ENCODE results near the gene TPTE. TPM values are rescaled to one million over a fixed set of nuclear protein-coding genes. Genes with fewer than 3 reads are reported as not detected.
"Not testable (repeated sequence)": the region's sequence is repeated elsewhere in the genome, so short reads cannot be mapped to it uniquely, and the experiment has no call there.

TPTE gene
- total RNA-seq, 1 donor from 2014 or later: not detected

DNA sequence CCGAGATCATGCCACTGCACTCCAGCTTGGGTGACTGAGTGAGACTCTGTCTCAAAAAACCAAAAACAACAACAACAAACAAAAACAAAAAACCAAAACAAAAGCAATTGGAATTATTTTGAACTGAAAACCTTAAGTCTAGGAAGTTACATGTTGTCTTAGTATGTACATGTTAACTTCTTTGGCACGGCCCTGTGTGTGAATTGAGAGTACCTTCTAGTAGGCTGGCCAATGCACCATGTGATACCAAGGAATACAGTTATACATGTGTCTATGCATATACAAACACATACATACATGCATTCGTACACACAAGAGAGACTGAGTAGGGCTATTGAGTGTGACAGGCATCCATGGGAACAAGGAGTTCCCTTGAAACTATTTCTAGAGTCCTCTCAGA is 18.6 kb downstream of the TPTE start:
- no peaks in the 10 kb centered on the region for H3K27me3 ChIP-seq (ENCODE audit: low read depth)
- no peak for DNase-seq
- no peaks in the 10 kb centered on the region for H3K36me3 ChIP-seq
- TF ChIP-seq, protein P1, sequence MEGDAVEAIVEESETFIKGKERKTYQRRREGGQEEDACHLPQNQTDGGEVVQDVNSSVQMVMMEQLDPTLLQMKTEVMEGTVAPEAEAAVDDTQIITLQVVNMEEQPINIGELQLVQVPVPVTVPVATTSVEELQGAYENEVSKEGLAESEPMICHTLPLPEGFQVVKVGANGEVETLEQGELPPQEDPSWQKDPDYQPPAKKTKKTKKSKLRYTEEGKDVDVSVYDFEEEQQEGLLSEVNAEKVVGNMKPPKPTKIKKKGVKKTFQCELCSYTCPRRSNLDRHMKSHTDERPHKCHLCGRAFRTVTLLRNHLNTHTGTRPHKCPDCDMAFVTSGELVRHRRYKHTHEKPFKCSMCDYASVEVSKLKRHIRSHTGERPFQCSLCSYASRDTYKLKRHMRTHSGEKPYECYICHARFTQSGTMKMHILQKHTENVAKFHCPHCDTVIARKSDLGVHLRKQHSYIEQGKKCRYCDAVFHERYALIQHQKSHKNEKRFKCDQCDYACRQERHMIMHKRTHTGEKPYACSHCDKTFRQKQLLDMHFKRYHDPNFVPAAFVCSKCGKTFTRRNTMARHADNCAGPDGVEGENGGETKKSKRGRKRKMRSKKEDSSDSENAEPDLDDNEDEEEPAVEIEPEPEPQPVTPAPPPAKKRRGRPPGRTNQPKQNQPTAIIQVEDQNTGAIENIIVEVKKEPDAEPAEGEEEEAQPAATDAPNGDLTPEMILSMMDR (IDR thresholded peaks at IDR 0.05; ENCODE audit: borderline replicate concordance): no peak
- H3K27ac ChIP-seq (replicated peaks): no peak overlapping the region
- intact Hi-C loops (cut with micrococcal nuclease): no loop called here
- H3K4me1 ChIP-seq: no peaks in the 10 kb centered on the region
- H3K9me3 ChIP-seq (replicated peaks): peaks cover 61% of the 10 kb centered on the region
- H3K4me3 ChIP-seq: no peak overlapping the region

DNA sequence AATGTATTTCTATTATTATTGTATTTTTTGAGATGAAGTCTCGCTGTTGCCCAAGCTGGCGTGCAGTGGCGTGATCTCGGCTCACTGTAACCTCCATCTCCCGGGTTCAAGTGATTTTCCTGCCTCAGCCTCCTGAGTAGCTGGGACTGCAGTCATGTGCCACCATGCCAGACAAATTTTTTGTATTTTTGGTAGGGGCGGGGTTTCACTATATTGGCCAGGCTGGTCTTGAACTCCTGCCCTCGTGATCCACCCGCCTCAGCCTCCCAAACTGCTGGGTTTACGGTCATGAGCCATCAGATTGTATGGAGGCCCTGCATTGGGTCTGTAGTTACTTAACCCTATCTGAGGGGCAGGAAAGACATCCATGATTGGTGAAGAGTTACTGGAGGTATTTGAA is 23.0 kb downstream of the TPTE start:
- H3K27me3 ChIP-seq (ENCODE audit: low read depth); H3K27ac ChIP-seq (replicated peaks); H3K4me1 ChIP-seq; H3K4me3 ChIP-seq; DNase-seq; intact Hi-C loops (cut with micrococcal nuclease); H3K36me3 ChIP-seq: not testable (repeated sequence)
- H3K9me3 ChIP-seq (replicated peaks): peaks cover 64% of the 10 kb centered on the region

DNA sequence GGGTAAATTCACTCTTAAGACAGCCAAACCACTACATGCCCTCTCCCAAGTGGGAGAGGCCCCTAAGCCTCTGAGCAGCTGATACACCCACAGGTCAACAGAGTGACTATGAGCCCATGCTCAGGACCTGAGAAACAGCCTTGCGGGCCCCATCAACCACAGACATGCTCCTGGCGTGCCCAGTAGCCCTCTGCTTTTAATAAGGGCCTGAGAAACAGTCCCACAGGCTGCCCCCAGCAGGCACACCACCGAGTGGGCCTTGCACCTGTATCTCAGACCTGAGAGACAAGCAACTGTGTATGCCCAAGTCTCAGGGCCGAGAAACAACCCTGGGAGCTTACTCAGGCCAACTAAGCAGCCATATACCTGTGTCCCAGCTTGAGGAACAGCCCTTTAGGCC is 26.5 kb downstream of the TPTE start:
- DNase-seq; H3K36me3 ChIP-seq; H3K4me3 ChIP-seq; H3K27me3 ChIP-seq (ENCODE audit: low read depth); H3K4me1 ChIP-seq; H3K27ac ChIP-seq (replicated peaks); intact Hi-C loops (cut with micrococcal nuclease): not testable (repeated sequence)
- peaks cover 68% of the 10 kb centered on the region for H3K9me3 ChIP-seq (replicated peaks)

DNA sequence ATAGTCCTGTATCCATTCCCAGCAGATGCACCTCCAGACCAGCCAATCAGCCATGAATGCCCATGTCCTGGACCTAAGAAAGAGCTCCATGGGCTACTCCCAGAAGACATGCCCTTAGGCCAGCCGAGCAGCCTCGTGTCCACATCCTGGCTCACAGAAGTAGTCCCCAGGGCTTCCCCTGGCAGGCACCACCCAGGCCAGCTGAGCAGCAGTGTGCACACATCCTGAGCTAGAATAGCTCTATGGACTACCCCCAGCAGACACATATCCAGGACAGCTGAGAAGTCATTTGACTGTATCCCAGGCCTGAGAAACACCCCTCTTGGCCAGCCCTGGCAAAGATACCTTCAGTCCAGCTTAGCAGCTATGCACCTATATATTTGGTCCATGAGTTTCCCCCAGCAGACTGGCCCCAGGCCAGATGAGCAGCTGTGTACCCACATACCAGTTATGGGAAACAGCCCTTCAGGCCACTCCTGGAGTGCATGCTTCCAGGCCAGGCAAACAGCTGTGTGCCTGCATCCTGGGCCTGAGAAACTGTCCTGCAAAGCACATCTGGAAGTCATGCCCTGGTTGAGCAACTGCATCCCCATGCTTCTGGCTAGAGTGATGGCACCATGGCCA is 27.1 kb downstream of the TPTE start:
- H3K27me3 ChIP-seq (ENCODE audit: low read depth); H3K27ac ChIP-seq (replicated peaks); intact Hi-C loops (cut with micrococcal nuclease); H3K4me3 ChIP-seq; H3K4me1 ChIP-seq; DNase-seq; H3K36me3 ChIP-seq: not testable (repeated sequence)
- H3K9me3 ChIP-seq (replicated peaks): peaks cover 64% of the 10 kb centered on the region

DNA sequence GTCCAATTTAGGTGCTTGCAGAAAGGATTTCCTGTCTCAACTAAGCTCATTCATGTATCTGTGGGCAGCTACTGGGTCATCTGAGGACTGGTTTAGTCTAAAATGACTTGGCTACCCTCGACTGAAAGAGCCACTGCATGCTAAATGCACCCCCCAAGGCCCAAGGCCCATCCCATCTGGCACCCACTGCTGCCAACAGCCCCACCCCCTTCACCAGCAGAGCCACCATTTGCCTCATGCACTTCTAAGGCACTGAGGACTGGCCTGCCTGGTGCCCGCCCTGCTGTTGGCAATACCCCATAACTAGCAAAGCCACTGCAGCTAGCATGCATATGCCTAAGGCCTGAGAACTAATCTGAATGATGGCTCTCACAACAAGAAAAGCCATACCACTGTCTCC is 49.4 kb downstream of the TPTE start:
- peaks cover 82% of the 10 kb centered on the region for H3K9me3 ChIP-seq (replicated peaks)
- H3K27ac ChIP-seq (replicated peaks); H3K36me3 ChIP-seq; H3K4me1 ChIP-seq; H3K4me3 ChIP-seq; H3K27me3 ChIP-seq (ENCODE audit: low read depth); DNase-seq; intact Hi-C loops (cut with micrococcal nuclease): not testable (repeated sequence)

DNA sequence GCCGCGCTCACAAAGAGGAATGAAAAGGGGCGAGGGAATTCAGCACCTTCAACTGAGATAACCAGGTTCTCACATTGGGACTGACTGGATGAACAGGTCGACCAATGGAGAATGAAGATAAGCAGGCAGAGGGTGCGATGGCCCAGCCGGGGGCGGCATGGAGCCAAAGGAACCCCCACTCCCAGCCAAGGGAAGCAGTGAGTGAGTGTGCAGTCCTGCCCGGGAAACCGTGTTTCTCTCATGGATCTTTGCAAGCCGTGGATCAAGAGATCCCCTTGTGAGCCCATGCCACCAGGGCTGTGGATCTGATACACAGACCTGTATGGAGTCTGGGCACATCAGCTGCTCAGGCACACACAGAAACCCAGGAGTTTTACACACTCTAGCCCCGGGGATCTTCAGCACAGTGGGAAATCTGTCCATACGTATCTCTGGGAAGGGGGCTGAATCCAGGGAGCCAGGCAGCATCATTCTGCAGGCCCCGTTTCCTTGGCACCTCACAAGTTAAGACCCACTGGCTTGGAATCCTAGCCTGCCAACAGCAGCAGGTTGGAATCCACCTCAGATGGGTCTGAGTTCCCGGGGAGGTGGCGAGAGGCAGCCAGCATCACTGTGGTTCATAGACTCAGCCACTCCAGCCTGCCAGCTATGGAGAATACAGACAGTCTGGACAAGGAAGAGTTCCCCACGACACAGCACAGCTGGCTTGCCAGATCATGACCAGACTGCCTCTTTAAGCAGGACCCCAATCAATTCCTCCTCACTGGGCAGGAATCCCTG is 53.3 kb downstream of the TPTE start:
- H3K36me3 ChIP-seq; H3K4me3 ChIP-seq; H3K27ac ChIP-seq (replicated peaks); H3K27me3 ChIP-seq (ENCODE audit: low read depth); DNase-seq; intact Hi-C loops (cut with micrococcal nuclease); H3K4me1 ChIP-seq: not testable (repeated sequence)
- peaks cover 83% of the 10 kb centered on the region for H3K9me3 ChIP-seq (replicated peaks)

DNA sequence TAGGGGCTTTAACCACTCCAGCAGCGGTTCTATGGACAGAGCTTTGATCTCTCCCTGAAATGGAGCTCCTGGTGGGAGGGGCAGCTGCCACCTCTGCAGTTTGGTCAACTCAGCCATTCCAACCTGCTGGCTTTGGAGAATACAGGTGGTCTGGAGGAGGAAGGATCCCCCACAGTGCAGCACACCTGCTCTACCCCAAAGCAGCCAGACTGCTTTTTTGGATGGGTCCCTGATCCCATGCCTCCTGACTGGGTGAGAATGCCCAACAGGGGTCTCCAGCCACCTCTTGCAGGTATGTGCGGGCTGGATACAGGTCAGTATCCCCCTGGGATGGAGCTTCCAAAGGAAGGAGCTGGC is 53.9 kb downstream of the TPTE start:
- Histone ChIP-seq H3K27ac (replicated peaks) (no peak overlapping the region), H3K9me3 (replicated peaks) (peaks cover 84% of the 10 kb centered on the region), H3K4me3 (no peak overlapping the region), H3K27me3 (ENCODE audit: low read depth) (no peaks in the 10 kb centered on the region), H3K36me3 (no peaks in the 10 kb centered on the region), H3K4me1 (no peaks in the 10 kb centered on the region)
- TF ChIP-seq, protein P1 (IDR thresholded peaks at IDR 0.05; ENCODE audit: borderline replicate concordance): no peak
- no peak for DNase-seq
- intact Hi-C loops (cut with micrococcal nuclease): no loop called here

DNA sequence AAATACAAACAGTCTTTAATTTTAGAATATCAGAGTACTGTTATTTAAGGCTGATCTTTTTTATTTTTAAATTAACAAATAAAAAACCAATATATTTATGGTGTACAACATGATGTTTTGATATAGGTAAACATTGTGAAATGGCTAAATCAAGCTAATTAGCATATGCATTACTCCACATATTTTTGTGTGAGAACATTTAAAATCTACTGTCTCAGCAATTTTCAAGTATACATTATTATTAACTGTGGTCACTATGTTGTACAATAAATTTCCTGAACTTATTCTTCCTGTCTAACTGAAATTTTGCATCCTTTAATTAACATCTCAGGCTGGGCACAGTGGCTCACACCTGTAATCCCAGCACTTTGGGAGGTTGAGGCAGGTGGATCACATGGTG is 57.5 kb downstream of the TPTE start:
- H3K4me1 ChIP-seq; H3K27me3 ChIP-seq (ENCODE audit: low read depth); H3K27ac ChIP-seq (replicated peaks); H3K4me3 ChIP-seq; DNase-seq; intact Hi-C loops (cut with micrococcal nuclease); H3K36me3 ChIP-seq: not testable (repeated sequence)
- H3K9me3 ChIP-seq (replicated peaks): peaks cover 83% of the 10 kb centered on the region

DNA sequence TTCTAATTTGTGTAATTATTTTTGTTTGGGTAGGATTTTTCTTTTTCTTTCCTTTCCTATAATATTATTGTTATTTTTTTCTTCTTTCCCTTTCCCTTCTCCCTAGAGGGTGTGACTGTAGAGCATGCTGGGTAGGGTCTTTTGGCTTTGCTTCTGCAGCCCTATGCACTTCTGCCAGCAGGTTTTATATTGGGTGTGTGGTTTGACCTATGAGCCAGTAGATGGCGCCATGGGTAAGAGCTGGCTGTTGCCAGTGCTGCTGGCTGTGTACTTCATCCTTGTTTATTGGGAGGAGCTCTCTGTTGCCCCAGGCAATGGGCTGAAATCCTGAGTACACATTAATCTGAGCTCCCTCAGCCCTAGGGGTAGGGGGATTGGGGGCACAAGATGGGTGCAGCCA is 67.7 kb downstream of the TPTE start:
- intact Hi-C loops (cut with micrococcal nuclease); H3K27ac ChIP-seq (replicated peaks); H3K4me3 ChIP-seq; H3K36me3 ChIP-seq; H3K4me1 ChIP-seq; H3K27me3 ChIP-seq (ENCODE audit: low read depth); DNase-seq: not testable (repeated sequence)
- H3K9me3 ChIP-seq (replicated peaks): peaks cover 64% of the 10 kb centered on the region

DNA sequence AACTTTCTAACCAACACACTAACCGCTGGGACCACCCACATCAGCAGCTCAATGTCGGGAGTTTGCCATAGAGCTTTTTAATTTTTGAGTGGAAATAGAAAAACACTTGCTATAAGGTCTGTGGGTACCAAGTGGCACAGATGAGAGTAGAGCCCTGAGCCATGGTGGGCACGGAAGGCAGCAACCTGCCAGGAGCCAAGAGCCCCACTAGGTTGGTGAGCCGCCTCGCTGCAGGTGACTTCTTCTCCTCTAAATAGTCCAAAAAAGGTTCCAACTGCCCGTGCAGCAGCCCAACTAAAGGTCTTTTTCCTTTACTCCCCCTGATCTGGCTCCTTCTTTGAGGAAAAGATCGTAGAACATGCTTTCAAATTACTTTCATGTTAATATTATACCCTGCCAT is 85.7 kb downstream of the TPTE start:
- intact Hi-C loops (cut with micrococcal nuclease); H3K27ac ChIP-seq (replicated peaks); H3K36me3 ChIP-seq; H3K4me3 ChIP-seq; H3K27me3 ChIP-seq (ENCODE audit: low read depth); H3K4me1 ChIP-seq; DNase-seq: not testable (repeated sequence)
- H3K9me3 ChIP-seq (replicated peaks): peaks cover 55% of the 10 kb centered on the region

DNA sequence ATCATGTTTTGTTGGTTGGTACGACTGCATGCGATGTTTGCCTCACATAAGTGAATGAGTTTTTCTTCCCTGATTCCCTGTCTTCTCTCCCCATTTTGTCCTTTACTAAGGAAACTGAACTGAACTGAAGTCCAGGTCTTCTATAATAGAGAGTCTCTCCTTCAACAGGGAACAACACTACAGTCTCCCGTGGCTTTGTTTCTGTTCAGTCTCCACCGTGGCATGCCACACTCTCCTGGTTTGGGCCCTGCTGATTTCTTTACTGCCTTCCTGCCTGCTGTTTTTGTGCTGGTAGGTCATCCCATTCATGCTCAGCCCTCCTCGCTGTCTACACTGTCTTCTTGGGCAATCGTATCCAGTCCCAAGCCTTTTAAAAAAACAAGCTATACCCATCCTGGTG is 92.9 kb downstream of the TPTE start:
- H3K36me3 ChIP-seq; H3K27ac ChIP-seq (replicated peaks); H3K27me3 ChIP-seq (ENCODE audit: low read depth); H3K4me3 ChIP-seq; DNase-seq; intact Hi-C loops (cut with micrococcal nuclease); H3K4me1 ChIP-seq: not testable (repeated sequence)
- H3K9me3 ChIP-seq (replicated peaks): peaks cover 47% of the 10 kb centered on the region

DNA sequence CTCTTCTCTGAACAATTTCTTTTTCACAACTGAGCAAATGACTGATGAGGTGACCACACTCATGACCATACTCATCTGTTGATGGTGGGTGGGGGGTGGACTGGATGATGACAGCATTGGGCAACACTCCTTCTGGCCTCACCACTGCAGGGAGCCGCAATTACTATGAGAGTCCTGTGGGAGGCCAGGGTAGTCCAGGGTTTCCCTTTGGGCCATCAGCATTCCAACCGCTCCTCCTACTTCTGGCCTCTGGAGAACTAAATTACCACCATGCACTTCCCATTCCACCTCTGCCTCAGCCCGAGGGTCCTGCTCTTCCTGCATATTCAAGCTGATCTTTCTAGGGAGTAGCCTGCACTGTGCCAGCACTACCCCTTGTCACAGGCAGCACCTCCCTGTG is 94.7 kb downstream of the TPTE start:
- H3K4me1 ChIP-seq; H3K4me3 ChIP-seq; DNase-seq; H3K36me3 ChIP-seq; H3K27me3 ChIP-seq (ENCODE audit: low read depth); H3K27ac ChIP-seq (replicated peaks); intact Hi-C loops (cut with micrococcal nuclease): not testable (repeated sequence)
- H3K9me3 ChIP-seq (replicated peaks): peaks cover 48% of the 10 kb centered on the region

All from left ventricle myocardium inferior (tissue), 1 donor.